ENCODE data around the gene TLN1. TPM values are rescaled to one million over a fixed set of nuclear protein-coding genes. Genes with fewer than 3 reads are reported as not detected.

TLN1 gene
- total RNA-seq, 2 donors from 2014 or later = 167 to 315 TPM

DNA sequence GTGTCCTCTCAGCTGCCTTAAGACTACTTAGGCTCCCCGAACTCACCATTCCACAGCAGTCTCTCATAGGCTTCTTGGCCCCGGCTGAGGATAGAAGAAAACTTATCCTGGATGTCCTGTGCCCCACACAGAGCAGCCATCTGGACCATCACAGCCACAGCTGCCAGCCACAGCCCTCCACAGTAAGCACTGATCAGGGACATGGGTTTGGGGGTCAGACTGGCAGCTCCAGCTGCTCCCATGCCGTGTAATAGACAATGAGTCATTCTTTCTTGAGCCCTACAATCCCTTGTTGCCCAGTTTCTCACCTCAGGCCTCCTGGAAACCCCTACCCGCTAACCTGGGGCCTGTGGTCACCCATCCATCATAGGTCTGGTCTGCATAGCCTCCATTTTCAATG lies 6.2 kb upstream of the TLN1 start:
- DNase-seq (ENCODE audit: low spot score) = no peak
- TF ChIP-seq POLR2AphosphoS5 (IDR thresholded peaks at IDR 0.05) = no peak
- no peak for TF ChIP-seq POLR2A (IDR thresholded peaks at IDR 0.05)
- TF ChIP-seq, protein P1, sequence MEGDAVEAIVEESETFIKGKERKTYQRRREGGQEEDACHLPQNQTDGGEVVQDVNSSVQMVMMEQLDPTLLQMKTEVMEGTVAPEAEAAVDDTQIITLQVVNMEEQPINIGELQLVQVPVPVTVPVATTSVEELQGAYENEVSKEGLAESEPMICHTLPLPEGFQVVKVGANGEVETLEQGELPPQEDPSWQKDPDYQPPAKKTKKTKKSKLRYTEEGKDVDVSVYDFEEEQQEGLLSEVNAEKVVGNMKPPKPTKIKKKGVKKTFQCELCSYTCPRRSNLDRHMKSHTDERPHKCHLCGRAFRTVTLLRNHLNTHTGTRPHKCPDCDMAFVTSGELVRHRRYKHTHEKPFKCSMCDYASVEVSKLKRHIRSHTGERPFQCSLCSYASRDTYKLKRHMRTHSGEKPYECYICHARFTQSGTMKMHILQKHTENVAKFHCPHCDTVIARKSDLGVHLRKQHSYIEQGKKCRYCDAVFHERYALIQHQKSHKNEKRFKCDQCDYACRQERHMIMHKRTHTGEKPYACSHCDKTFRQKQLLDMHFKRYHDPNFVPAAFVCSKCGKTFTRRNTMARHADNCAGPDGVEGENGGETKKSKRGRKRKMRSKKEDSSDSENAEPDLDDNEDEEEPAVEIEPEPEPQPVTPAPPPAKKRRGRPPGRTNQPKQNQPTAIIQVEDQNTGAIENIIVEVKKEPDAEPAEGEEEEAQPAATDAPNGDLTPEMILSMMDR (IDR thresholded peaks at IDR 0.05) = no peak
- no peaks in the 10 kb centered on the region for H3K9me3 ChIP-seq
- H3K4me3 ChIP-seq = no peak overlapping the region
- peaks cover 18 to 34% of the 10 kb centered on the region in 2 donors for H3K36me3 ChIP-seq
- intact Hi-C loops (cut with DNase I) = loop anchor here (10.0 kb wide), 1 partner anchor 623 kb away; the partner anchor contains the start of gene ATOSB
- WGBS = 76% methylated on average over 4 of the region's 4 CpGs
- H3K27me3 ChIP-seq (replicated peaks; ENCODE audit: insufficient read depth) = no peaks in the 10 kb centered on the region
- peaks cover 4% of the 10 kb centered on the region for H3K4me1 ChIP-seq (replicated peaks)
- no peak overlapping the region for H3K27ac ChIP-seq

DNA sequence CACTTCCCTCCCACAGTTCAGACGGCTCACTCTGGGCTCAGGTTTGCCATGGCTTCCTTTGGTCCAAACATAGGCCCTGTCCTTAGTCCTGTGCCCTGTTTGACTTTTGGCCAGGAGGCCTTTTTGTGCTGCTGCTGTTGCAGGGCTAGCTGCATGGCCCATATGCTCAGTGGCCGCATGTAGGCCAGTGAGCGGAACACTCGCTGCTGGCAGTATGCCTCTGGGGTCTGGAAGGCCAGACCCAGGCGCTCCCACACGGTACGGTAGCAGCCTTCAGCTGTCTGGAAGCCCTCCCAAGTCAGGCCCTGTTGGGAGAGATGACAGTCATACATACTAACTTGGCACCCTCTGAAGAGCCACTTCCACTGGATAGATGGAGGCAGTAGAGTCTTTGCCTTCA lies 5.1 kb upstream of the TLN1 start:
- no peaks in the 10 kb centered on the region for H3K9me3 ChIP-seq
- H3K36me3 ChIP-seq = peaks cover 18 to 29% of the 10 kb centered on the region in 2 donors
- TF ChIP-seq POLR2A (IDR thresholded peaks at IDR 0.05) = no peak
- TF ChIP-seq, protein P1 (IDR thresholded peaks at IDR 0.05) = no peak
- TF ChIP-seq POLR2AphosphoS5 (IDR thresholded peaks at IDR 0.05) = no peak
- H3K27me3 ChIP-seq (replicated peaks; ENCODE audit: insufficient read depth) = no peaks in the 10 kb centered on the region
- no peak overlapping the region for H3K27ac ChIP-seq
- 66% methylated on average over 7 of the region's 7 CpGs for WGBS
- intact Hi-C loops (cut with DNase I) = loop anchor here (10.0 kb wide), 1 partner anchor 622 kb away; the partner anchor contains the start of gene ATOSB
- DNase-seq (ENCODE audit: low spot score) = no peak
- no peak overlapping the region for H3K4me3 ChIP-seq
- peaks cover 4% of the 10 kb centered on the region for H3K4me1 ChIP-seq (replicated peaks)

DNA sequence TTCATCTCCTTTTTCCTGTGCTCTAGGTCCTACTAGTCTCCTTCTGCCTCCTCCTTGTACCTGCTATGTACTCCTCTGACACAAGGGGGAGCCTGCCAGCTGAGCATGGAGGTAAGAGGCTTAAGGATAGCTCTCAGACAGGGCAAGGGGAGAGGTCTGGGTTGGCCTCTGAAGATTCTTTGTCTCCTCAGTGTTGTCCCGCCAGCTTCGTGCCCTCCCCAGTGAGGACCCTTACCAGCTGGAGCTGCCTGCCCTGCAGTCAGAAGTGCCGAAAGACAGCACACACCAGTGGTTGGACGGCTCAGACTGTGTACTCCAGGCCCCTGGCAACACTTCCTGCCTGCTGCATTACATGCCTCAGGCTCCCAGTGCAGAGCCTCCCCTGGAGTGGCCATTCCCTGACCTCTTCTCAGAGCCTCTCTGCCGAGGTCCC lies 4.2 kb upstream of the TLN1 start:
- Histone ChIP-seq H3K4me1 (replicated peaks) (peaks cover 4% of the 10 kb centered on the region), H3K9me3 (no peaks in the 10 kb centered on the region), H3K27ac (no peak overlapping the region), H3K4me3 (no peak overlapping the region), H3K36me3 (peaks cover 18 to 29% of the 10 kb centered on the region in 2 donors), H3K27me3 (replicated peaks; ENCODE audit: insufficient read depth) (no peaks in the 10 kb centered on the region)
- DNase-seq (ENCODE audit: low spot score) = peak; percentile 62
- TF ChIP-seq POLR2AphosphoS5 (IDR thresholded peaks at IDR 0.05) (peak; percentile 44), POLR2A (IDR thresholded peaks at IDR 0.05) (no peak)
- TF ChIP-seq, protein P1 (IDR thresholded peaks at IDR 0.05) = peak; percentile 24 to 78 (median 62)
- WGBS = 40% methylated on average over 5 of the region's 5 CpGs
- intact Hi-C loops (cut with DNase I) = loop anchor here (10.0 kb wide), 1 partner anchor 621 kb away; the partner anchor contains the start of gene ATOSB

DNA sequence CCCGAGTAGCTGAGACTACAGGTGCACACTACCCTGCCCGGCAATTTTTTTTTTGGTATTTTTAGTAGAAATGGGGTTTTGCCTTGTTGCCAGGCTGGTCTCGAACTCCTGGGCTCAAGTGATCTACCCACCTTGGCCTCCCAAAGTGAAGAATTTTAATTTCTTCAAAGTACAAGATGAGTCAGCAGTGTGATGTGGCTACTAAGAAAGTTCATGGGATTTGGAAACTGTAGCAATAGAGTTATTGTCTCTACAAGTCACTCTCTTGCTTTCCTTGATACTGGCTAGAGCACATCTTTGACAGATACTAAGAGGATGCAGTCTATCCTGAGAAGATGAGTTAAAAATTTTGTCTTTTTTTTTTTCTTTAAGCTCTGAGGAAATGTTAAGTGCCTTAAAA lies 2.1 kb upstream of the TLN1 start:
- no peak for DNase-seq (ENCODE audit: low spot score)
- Histone ChIP-seq H3K27ac (peak overlapping the region in 1 of 2 donors; percentile 88), H3K4me1 (replicated peaks) (peaks cover 17% of the 10 kb centered on the region), H3K4me3 (no peak overlapping the region), H3K9me3 (no peaks in the 10 kb centered on the region), H3K36me3 (peaks cover 17 to 18% of the 10 kb centered on the region in 2 donors), H3K27me3 (replicated peaks; ENCODE audit: insufficient read depth) (no peaks in the 10 kb centered on the region)
- intact Hi-C loops (cut with DNase I) = loop anchor here (5.0 to 10.0 kb wide), 2 partner anchors 77 to 619 kb away; partner anchors contain the start of genes ATOSB, CCDC107 and RMRP
- no peak for TF ChIP-seq POLR2A (IDR thresholded peaks at IDR 0.05)
- no peak for TF ChIP-seq POLR2AphosphoS5 (IDR thresholded peaks at IDR 0.05)
- TF ChIP-seq, protein P1 (IDR thresholded peaks at IDR 0.05) = no peak
- WGBS = 83% methylated on average over 3 of the region's 3 CpGs

Data from prostate gland (tissue), 2 donors.